Trophoblast cell (in vitro differentiated cells and primary cell): Measurements from ENCODE around the gene DOK5.

Experiments used
- DNase-seq, 2 donors: peaks; one replicate each; pipeline ENCODE4 v3.0.0-alpha.2; 2016
- H2AFZ ChIP-seq: 2 replicates; pipeline ENCODE4 v1.6.1; 2013; ENCODE audit warnings: low read length, moderate library complexity, mild to moderate bottlenecking; ENCODE audit not compliant: insufficient read depth, poor library complexity
- H2AK5ac ChIP-seq: 2 replicates; pipeline ENCODE4 v1.6.1; 2013; ENCODE audit warnings: mild to moderate bottlenecking, low read length
- H2BK120ac ChIP-seq: 2 replicates; pipeline ENCODE4 v1.6.1; 2013; ENCODE audit warnings: low read length, mild to moderate bottlenecking, moderate library complexity; ENCODE audit not compliant: insufficient read depth, poor library complexity
- H2BK12ac ChIP-seq: 2 replicates; pipeline ENCODE4 v1.6.1; 2013; ENCODE audit warnings: mild to moderate bottlenecking, low read length, moderate library complexity
- H2BK5ac ChIP-seq: 2 replicates; pipeline ENCODE4 v1.6.1; 2013; ENCODE audit warnings: low read length, low read depth, moderate library complexity, mild to moderate bottlenecking; ENCODE audit not compliant: poor library complexity
- H3K14ac ChIP-seq: 2 replicates; pipeline ENCODE4 v1.6.1; 2013; ENCODE audit warnings: mild to moderate bottlenecking, low read length
- H3K18ac ChIP-seq: 2 replicates; pipeline ENCODE4 v1.6.1; 2013; ENCODE audit warnings: mild to moderate bottlenecking, low read length
- H3K23ac ChIP-seq: 2 replicates; pipeline ENCODE4 v1.6.1; 2013; ENCODE audit warnings: low read length
- H3K27ac ChIP-seq: 2 replicates; pipeline ENCODE4 v1.5.1; 2013; ENCODE audit warnings: low read depth, mild to moderate bottlenecking, inconsistent platforms, low read length, moderate library complexity
- H3K27me3 ChIP-seq: 2 replicates; pipeline ENCODE4 v1.6.1; 2013; ENCODE audit warnings: inconsistent platforms, mild to moderate bottlenecking, low read length, moderate library complexity; ENCODE audit not compliant: insufficient read depth
- H3K36me3 ChIP-seq, 2 experiments: 1 replicate in 1 of 2; 2 replicates in 1 of 2; pipeline ENCODE4 v1.6.1; 2013; ENCODE audit warnings: low read length in 2 of 2, mild to moderate bottlenecking in 2 of 2, moderate library complexity in 1 of 2; ENCODE audit not compliant: insufficient read depth in 2 of 2, control insufficient read depth in 1 of 2
- H3K4ac ChIP-seq: 2 replicates; pipeline ENCODE4 v1.6.1; 2013; ENCODE audit warnings: low read depth, mild to moderate bottlenecking, low read length, moderate library complexity
- H3K4me1 ChIP-seq, 2 experiments: 1 replicate in 1 of 2; 2 replicates in 1 of 2; pipeline ENCODE4 v1.6.1; 2013; ENCODE audit warnings: low read length in 2 of 2, mild to moderate bottlenecking in 2 of 2, moderate library complexity in 1 of 2; ENCODE audit not compliant: insufficient read depth in 2 of 2, control insufficient read depth in 1 of 2
- H3K4me2 ChIP-seq: 2 replicates; pipeline ENCODE4 v1.6.1; 2013; ENCODE audit warnings: inconsistent platforms, mild to moderate bottlenecking, low read length, moderate library complexity
- H3K4me3 ChIP-seq: 2 replicates; pipeline ENCODE4 v1.5.1; 2013; ENCODE audit warnings: mild to moderate bottlenecking, low read depth, low read length, inconsistent platforms
- H3K79me1 ChIP-seq: one replicate; pipeline ENCODE4 v1.6.1; 2013; ENCODE audit warnings: low read length
- H3K79me2 ChIP-seq: 2 replicates; pipeline ENCODE4 v1.6.1; 2013; ENCODE audit warnings: low read length, mild to moderate bottlenecking; ENCODE audit not compliant: control insufficient read depth, insufficient read depth, poor library complexity
- H3K9ac ChIP-seq: 2 replicates; pipeline ENCODE4 v1.6.1; 2013; ENCODE audit warnings: mild to moderate bottlenecking, low read length
- H3K9me3 ChIP-seq: 2 replicates; pipeline ENCODE4 v1.6.1; 2013; ENCODE audit warnings: low read depth, mild to moderate bottlenecking, control low read depth, inconsistent platforms, low read length; ENCODE audit not compliant: insufficient read depth
- H4K12ac ChIP-seq: 2 replicates; pipeline ENCODE4 v1.6.1; 2013; ENCODE audit warnings: low read depth, mild to moderate bottlenecking, low read length, moderate library complexity
- H4K8ac ChIP-seq: 2 replicates; pipeline ENCODE4 v1.6.1; 2013; ENCODE audit warnings: low read depth, mild to moderate bottlenecking, low read length, moderate library complexity
- H4K91ac ChIP-seq: one replicate; pipeline ENCODE4 v1.6.1; 2013; ENCODE audit warnings: low read depth, mild to moderate bottlenecking, low read length, moderate library complexity
- WGBS: extraction: QIAGEN DNeasy Blood & Tissue Kit; methylation state at CpG from one replicate; pipeline ENCODE4 v1.1.7; 2013; ENCODE audit warnings: missing lambda C conversion rate; ENCODE audit not compliant: insufficient read length, insufficient coverage; ENCODE audit errors: extremely low coverage; 5-methylcytosine and 5-hydroxymethylcytosine counted together

DOK5 gene

GRCh38 chr20:54525916-54526590, 50.7 kb downstream of the DOK5 start:
- Histone ChIP-seq H3K9ac (no peak overlapping the region), H3K79me1 (no peaks in the 10 kb centered on the region), H3K36me3 (no peaks in the 10 kb centered on the region), H3K4me2 (no peak overlapping the region), H4K12ac (peak overlapping the region; percentile 70), H2BK120ac (no peak overlapping the region), H2BK12ac (peak overlapping the region; percentile 95), H3K9me3 (no peaks in the 10 kb centered on the region), H3K23ac (no peak overlapping the region), H2AK5ac (no peak overlapping the region), H3K4me3 (no peak overlapping the region), H3K27ac (peak overlapping the region; percentile 17), H3K27me3 (no peaks in the 10 kb centered on the region), H3K14ac (peak overlapping the region; percentile 82), H3K4me1 (peaks cover 5 to 7% of the 10 kb centered on the region in 2 experiments), H3K4ac (peak overlapping the region; percentile 21), H3K79me2 (no peaks in the 10 kb centered on the region), H2BK5ac (peak overlapping the region; percentile 68), H2AFZ (no peak overlapping the region), H4K8ac (peak overlapping the region; percentile 77), H4K91ac (peak overlapping the region; percentile 73), H3K18ac (peak overlapping the region; percentile 90)
- DNase-seq, result no peak
- no CpG with 5 or more reads among the region's 5 CpGs for WGBS

GRCh38 chr20:54526801-54527200, 51.4 kb downstream of the DOK5 start:
- Histone ChIP-seq H2BK12ac (no peak overlapping the region), H3K4me1 (peaks cover 5 to 7% of the 10 kb centered on the region in 2 experiments), H4K91ac (no peak overlapping the region), H3K18ac (no peak overlapping the region), H3K4me3 (no peak overlapping the region), H4K12ac (no peak overlapping the region), H3K27me3 (no peaks in the 10 kb centered on the region), H2AK5ac (no peak overlapping the region), H3K14ac (no peak overlapping the region), H3K9me3 (no peaks in the 10 kb centered on the region), H3K79me1 (no peaks in the 10 kb centered on the region), H3K9ac (no peak overlapping the region), H4K8ac (no peak overlapping the region), H3K27ac (no peak overlapping the region), H3K4ac (no peak overlapping the region), H3K23ac (no peak overlapping the region), H2BK5ac (no peak overlapping the region), H2AFZ (no peak overlapping the region), H3K36me3 (no peaks in the 10 kb centered on the region), H3K79me2 (no peaks in the 10 kb centered on the region), H3K4me2 (no peak overlapping the region), H2BK120ac (no peak overlapping the region)
- WGBS, result no CpG with 5 or more reads among the region's 1 CpG
- no peak for DNase-seq

- Histone ChIP-seq H4K91ac (no peak overlapping the region), H3K27ac (no peak overlapping the region), H3K36me3 (no peaks in the 10 kb centered on the region), H3K14ac (no peak overlapping the region), H3K23ac (no peak overlapping the region), H2BK12ac (no peak overlapping the region), H2AFZ (no peak overlapping the region), H2AK5ac (no peak overlapping the region), H3K9ac (no peak overlapping the region), H3K4me2 (no peak overlapping the region), H3K79me1 (no peaks in the 10 kb centered on the region), H4K12ac (no peak overlapping the region), H3K4ac (no peak overlapping the region), H3K9me3 (no peaks in the 10 kb centered on the region), H3K4me3 (no peak overlapping the region), H3K18ac (no peak overlapping the region), H2BK5ac (no peak overlapping the region), H3K4me1 (no peaks in the 10 kb centered on the region), H4K8ac (no peak overlapping the region), H3K27me3 (no peaks in the 10 kb centered on the region), H2BK120ac (no peak overlapping the region), H3K79me2 (no peaks in the 10 kb centered on the region)
- no CpG with 5 or more reads among the region's 3 CpGs for WGBS
- DNase-seq, result peak in 1 of 2 donors; percentile 59
These were observed 57.2 kb downstream of the DOK5 start for GRCh38 chr20:54532573-54532972.

- Histone ChIP-seq H3K79me1 (no peaks in the 10 kb centered on the region), H3K79me2 (no peaks in the 10 kb centered on the region), H2BK5ac (no peak overlapping the region), H3K14ac (no peak overlapping the region), H3K27ac (no peak overlapping the region), H3K4ac (no peak overlapping the region), H2AFZ (no peak overlapping the region), H3K36me3 (no peaks in the 10 kb centered on the region), H3K23ac (no peak overlapping the region), H2BK12ac (no peak overlapping the region), H2AK5ac (no peak overlapping the region), H4K8ac (no peak overlapping the region), H3K18ac (no peak overlapping the region), H3K4me3 (no peak overlapping the region), H3K9me3 (no peaks in the 10 kb centered on the region), H3K27me3 (no peaks in the 10 kb centered on the region), H3K4me2 (no peak overlapping the region), H2BK120ac (no peak overlapping the region), H3K9ac (no peak overlapping the region), H4K12ac (no peak overlapping the region), H3K4me1 (no peaks in the 10 kb centered on the region), H4K91ac (no peak overlapping the region)
- no peak for DNase-seq
- no CpG with 5 or more reads among the region's 4 CpGs for WGBS
These were observed 58.7 kb downstream of the DOK5 start for GRCh38 chr20:54534101-54534500.
